ENCODE measurements around the gene ASMT. TPM values are rescaled to one million over a fixed set of nuclear protein-coding genes. Genes with fewer than 3 reads are reported as not detected.
A peak's percentile ranks its signal among the peaks of the same experiment; 100 is the strongest.

ASMT gene
- polyA plus RNA-seq, 3 donors, result 0.69 TPM; not detected in 2

GRCh38 chrX:1601051-1601767 lies 13.7 kb upstream of the ASMT start:
- H3K4me1 Mint-ChIP-seq, result no peaks in the 10 kb centered on the region
- no peak for DNase-seq
- Histone ChIP-seq H3K36me3 (replicated peaks in 1 of 2; ENCODE audit: control insufficient read depth in 1 of 2, insufficient read depth in 2 of 2, low read length in 2 of 2) (peaks cover 64 to 80% of the 10 kb centered on the region in 2 donors), H3K4me1 (ENCODE audit: control insufficient read depth in 1 of 2, insufficient read depth in 2 of 2, low read length in 2 of 2) (no peaks in the 10 kb centered on the region), H3K9me3 (replicated peaks in 1 of 2; ENCODE audit: control insufficient read depth in 1 of 2, insufficient read depth in 1 of 2, low read length in 2 of 2) (peaks cover 7 to 8% of the 10 kb centered on the region in 2 donors), H3K27ac (ENCODE audit: low read depth in 1 of 2, low read length in 2 of 2) (no peak overlapping the region), H3K79me2 (ENCODE audit: insufficient read depth, low read length) (peaks cover 25% of the 10 kb centered on the region), H3K4me3 (replicated peaks in 1 of 3; ENCODE audit: low read depth in 2 of 3, low read length in 3 of 3) (no peak overlapping the region), H3K27me3 (ENCODE audit: control insufficient read depth in 2 of 2, insufficient read depth in 2 of 2, low read length in 2 of 2) (no peaks in the 10 kb centered on the region), H3K9ac (ENCODE audit: insufficient read depth, low read length, poor library complexity, severe bottlenecking) (no peak overlapping the region), H2AFZ (ENCODE audit: insufficient read depth, low read depth, low read length, poor library complexity, severe bottlenecking) (no peak overlapping the region), H3K4me2 (replicated peaks; ENCODE audit: extremely low read depth, low read length, poor library complexity, severe bottlenecking) (no peak overlapping the region), H4K20me1 (ENCODE audit: insufficient read depth, low read length) (peaks cover 78% of the 10 kb centered on the region)
- peaks cover 0 to 13% (median 9%) of the 10 kb centered on the region in 7 donors for H3K9me3 Mint-ChIP-seq
- TF ChIP-seq CTCF (IDR thresholded peaks at IDR 0.05), result no peak
- no peak overlapping the region for H3K4me3 Mint-ChIP-seq
- 98% methylated on average over 52 of the region's 58 CpGs for WGBS (ENCODE audit: insufficient coverage)
- H3K27me3 Mint-ChIP-seq (ENCODE audit: low read depth in 3 of 3), result no peaks in the 10 kb centered on the region
- peak overlapping the region in 1 of 7 donors; percentile 64 for H3K27ac Mint-ChIP-seq
- intact Hi-C loops (cut with micrococcal nuclease), result no loop called here
- peaks cover 54 to 87% of the 10 kb centered on the region in 2 donors for H3K36me3 Mint-ChIP-seq

- intact Hi-C loops (cut with micrococcal nuclease), result no loop called here
- DNase-seq, result no peak
- no peak for TF ChIP-seq CTCF (IDR thresholded peaks at IDR 0.05)
- no peak overlapping the region for H2AFZ ChIP-seq (ENCODE audit: insufficient read depth, low read depth, low read length, poor library complexity, severe bottlenecking)
- Mint-ChIP-seq H3K36me3 (peaks cover 53 to 89% of the 10 kb centered on the region in 2 donors), H3K9me3 (peaks cover 0 to 13% (median 9%) of the 10 kb centered on the region in 7 donors), H3K27me3 (ENCODE audit: low read depth in 3 of 3) (no peaks in the 10 kb centered on the region), H3K4me3 (no peak overlapping the region), H3K27ac (peak overlapping the region in 2 of 7 donors; percentile 11 to 64), H3K4me1 (no peaks in the 10 kb centered on the region)
- H4K20me1 ChIP-seq (ENCODE audit: insufficient read depth, low read length), result peaks cover 73% of the 10 kb centered on the region
- no peak overlapping the region for H3K27ac ChIP-seq (ENCODE audit: low read depth in 1 of 2, low read length in 2 of 2)
- no peak overlapping the region for H3K4me2 ChIP-seq (replicated peaks; ENCODE audit: extremely low read depth, low read length, poor library complexity, severe bottlenecking)
- no peaks in the 10 kb centered on the region for H3K4me1 ChIP-seq (ENCODE audit: control insufficient read depth in 1 of 2, insufficient read depth in 2 of 2, low read length in 2 of 2)
- H3K36me3 ChIP-seq (replicated peaks in 1 of 2; ENCODE audit: control insufficient read depth in 1 of 2, insufficient read depth in 2 of 2, low read length in 2 of 2), result peaks cover 64 to 74% of the 10 kb centered on the region in 2 donors
- no peak overlapping the region for H3K9ac ChIP-seq (ENCODE audit: insufficient read depth, low read length, poor library complexity, severe bottlenecking)
- peaks cover 22% of the 10 kb centered on the region for H3K79me2 ChIP-seq (ENCODE audit: insufficient read depth, low read length)
- H3K27me3 ChIP-seq (ENCODE audit: control insufficient read depth in 2 of 2, insufficient read depth in 2 of 2, low read length in 2 of 2), result no peaks in the 10 kb centered on the region
- 96% methylated on average over 15 of the region's 15 CpGs for WGBS (ENCODE audit: insufficient coverage)
- H3K9me3 ChIP-seq (replicated peaks in 1 of 2; ENCODE audit: control insufficient read depth in 1 of 2, insufficient read depth in 1 of 2, low read length in 2 of 2), result peaks cover 7 to 8% of the 10 kb centered on the region in 2 donors
- no peak overlapping the region for H3K4me3 ChIP-seq (replicated peaks in 1 of 3; ENCODE audit: low read depth in 2 of 3, low read length in 3 of 3)
These were observed 13.1 kb upstream of the ASMT start for GRCh38 chrX:1601768-1602085.
